HepG2 (cell line): ENCODE measurements around the gene SPECC1L. TPM values are rescaled to one million over a fixed set of nuclear protein-coding genes. Genes with fewer than 3 reads are reported as not detected.
A peak's percentile ranks its signal among the peaks of the same experiment; 100 is the strongest.

Experiments used
- ATAC-seq: fragments of 200-7000 bp; cut with Tn5 transposase; 3 replicates; pipeline ENCODE4 v1.9.1; 2020; ENCODE audit warnings: mild to moderate bottlenecking, moderate library complexity
- BruUV-seq: library from RNA; stranded (reverse); fragments of 400-500 nt; replicated peaks from 2 replicates; lab custom pipeline; 2021; lab: Mats Ljungman, UMichigan
- CTCF ChIA-PET: fragments of 300-600 bp; formaldehyde crosslinking; extraction: SDS; loops from one replicate; lab custom pipeline; 2021; ENCODE audit warnings: low total read pairs, inconsistent platforms, low intra/inter-chr PET ratio; lab: Yijun Ruan, JAX
- POLR2A ChIA-PET: fragments of 350-600 bp; sonication (Branson Sonifier 250); formaldehyde crosslinking; loops from one replicate; lab custom pipeline; 2020; ENCODE audit warnings: antibody characterized with exemption, inconsistent platforms; lab: Yijun Ruan, JAX
- DNase-seq: peaks from one replicate; pipeline ENCODE4 v3.0.0-alpha.2; 2015; ENCODE audit warnings: low spot score
- FAIRE-seq: peaks from 3 replicates; lab custom pipeline; 2011; peaks lifted over from hg19 to GRCh38; lab: Jason Lieb, UNC
- H2AFZ ChIP-seq: one replicate; pipeline ENCODE4 v1.6.1; 2011; ENCODE audit warnings: low read length, inconsistent platforms
- H3K27ac ChIP-seq: fragments of 300-600 bp; 3 replicates; pipeline ENCODE4 v1.8.0; 2011; ENCODE audit warnings: mixed run types, mild to moderate bottlenecking, mixed read lengths, low read length, inconsistent platforms; ENCODE audit not compliant: insufficient read depth; ENCODE audit errors: extremely low read length
- H3K27me3 ChIP-seq, 2 experiments: fragments of 200-600 bp in 1 of 2; 2 replicates in 1 of 2; 3 replicates in 1 of 2; pipeline versions ENCODE4 v1.6.0 to v1.8.0; 2011; ENCODE audit warnings: low read length in 2 of 2, mild to moderate bottlenecking in 2 of 2, moderate library complexity in 2 of 2, inconsistent platforms in 1 of 2; ENCODE audit not compliant: insufficient read depth in 2 of 2, control insufficient read depth in 1 of 2
- H3K36me3 ChIP-seq, 2 experiments: fragments of 200-600 bp in 1 of 2; replicated peaks in 1 of 2; 2 replicates in 1 of 2; 3 replicates in 1 of 2; pipeline versions ENCODE4 v1.5.1 to v1.8.0; 2011; ENCODE audit warnings: low read length in 2 of 2, inconsistent platforms in 1 of 2; ENCODE audit not compliant: insufficient read depth in 2 of 2, control insufficient read depth in 1 of 2
- H3K4me1 ChIP-seq: 2 replicates; pipeline ENCODE4 v1.5.1; 2012; ENCODE audit warnings: low read length, inconsistent platforms; ENCODE audit not compliant: insufficient read depth
- H3K4me2 ChIP-seq: 2 replicates; pipeline ENCODE4 v1.6.0; 2011; ENCODE audit warnings: low read depth, low read length, inconsistent platforms
- H3K4me3 ChIP-seq, 3 experiments: fragments of 200-600 bp in 1 of 3; sonication (generic), shearing (Covaris generic) in 1 of 3; replicated peaks in 1 of 3; 2 replicates each; pipeline ENCODE4 v1.5.1; 2011 to 2016; ENCODE audit warnings: low read length in 3 of 3, inconsistent platforms in 2 of 3, low read depth in 2 of 3, mild to moderate bottlenecking in 2 of 3, control low read depth in 1 of 3, mixed read lengths in 1 of 3; ENCODE audit not compliant: insufficient read depth in 1 of 3
- H3K79me2 ChIP-seq: one replicate; pipeline ENCODE4 v1.6.1; 2011; ENCODE audit warnings: low read length, inconsistent platforms; ENCODE audit not compliant: insufficient read depth
- H3K9ac ChIP-seq: 2 replicates; pipeline ENCODE4 v1.6.0; 2011; ENCODE audit warnings: mild to moderate bottlenecking, low read depth, low read length, inconsistent platforms; ENCODE audit not compliant: insufficient read depth
- H3K9me3 ChIP-seq: 2 replicates; pipeline ENCODE4 v1.5.1; 2012; ENCODE audit warnings: mild to moderate bottlenecking, low read length
- H4K20me1 ChIP-seq: 2 replicates; pipeline ENCODE4 v1.6.0; 2011; ENCODE audit warnings: inconsistent platforms, mild to moderate bottlenecking, low read length, moderate library complexity; ENCODE audit not compliant: insufficient read depth
- CEBPZ ChIP-seq: IDR thresholded peaks from 2 replicates; pipeline ENCODE4 v1.6.1; 2012; ENCODE audit warnings: low read length, improper control_type of control experiment
- ZKSCAN1 ChIP-seq: fragments of 150-350 bp; IDR thresholded peaks from 2 replicates; pipeline ENCODE4 v1.6.1; 2014; ENCODE audit warnings: low read length
- WGBS: methylation state at CpG from one replicate; pipeline ENCODE4 v1.1.6; 2017; ENCODE audit warnings: low lambda C conversion rate; 5-methylcytosine and 5-hydroxymethylcytosine counted together
- in situ Hi-C: cut with HindIII; loops from 2 replicates; pipeline ENCODE4 v1.10.0; 2017; ENCODE audit warnings: low pct_unique_long_range_greater_than_20kb; ENCODE audit not compliant: extremely low pct_ligation_motif_present
- intact Hi-C: fragments of 100-400 bp; cut with micrococcal nuclease; formaldehyde crosslinking; loops from one replicate; pipeline ENCODE4 v1.10.0; 2022; ENCODE audit not compliant: unreplicated experiment
- polyA plus RNA-seq, 8 experiments: library from polyadenylated mRNA; depleted of rRNA in 3 of 8; stranded (reverse) in 7 of 8; unstranded in 1 of 8; fragments of >200 nt; fragmentation: Illumina TruSeq in 4 of 8; extraction: Trizol in 4 of 8; gene quantifications; 2 replicates each; pipeline versions ENCODE4 v1.2.1 to v1.2.3, GENCODE V29; 2011 to 2016; ENCODE audit warnings: low read depth in 4 of 8, missing spikeins in 1 of 8, mixed read lengths in 1 of 8; ENCODE audit not compliant: insufficient read depth in 1 of 8
- total RNA-seq, 5 experiments: library from RNA; depleted of rRNA; stranded (reverse); fragments of >200 nt; fragmentation: Illumina TruSeq; extraction: Trizol; gene quantifications; 2 replicates each; pipeline ENCODE4 v1.2.3, GENCODE V29; 2016; ENCODE audit warnings: low read depth in 1 of 5

The SPECC1L gene
- total and polyA plus RNA-seq, 2 of the 13 experiments (the other 11 are each of a cell fraction or from before 2014, with no cell fraction given): 14.1 to 30.3 TPM

DNA sequence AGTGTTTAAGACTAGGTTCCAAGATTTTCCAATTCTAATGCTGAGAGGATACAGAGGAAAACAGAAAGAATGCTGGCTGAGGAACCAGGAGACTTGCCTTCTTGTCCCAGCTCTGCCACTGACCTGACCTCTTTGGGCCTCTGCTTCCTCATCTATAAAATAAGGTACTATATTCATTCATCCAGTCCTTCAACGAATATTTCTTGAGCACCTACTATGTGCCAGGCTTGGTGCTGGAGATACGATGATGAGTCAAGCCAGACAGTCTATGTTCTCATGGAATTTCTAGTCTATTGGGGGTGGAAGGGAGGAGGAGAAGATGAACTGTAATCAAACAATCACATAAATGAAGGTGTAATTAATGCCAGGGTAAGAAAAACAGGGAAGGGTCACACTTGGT lies 196.7 kb downstream of the SPECC1L start:
- no TSS peak for BruUV-seq
- no peaks in the 10 kb centered on the region for H3K36me3 ChIP-seq
- no peaks in the 10 kb centered on the region for H3K27me3 ChIP-seq
- no peak for TF ChIP-seq CEBPZ
- peak; percentile 43; the same call in 1 of the 2 replicates for TF ChIP-seq ZKSCAN1
- no peak overlapping the region for H2AFZ ChIP-seq
- in situ Hi-C loops (no loop called here), intact Hi-C loops (loop anchor here (1.0 kb wide), 1 partner anchor 30 kb away; no protein-coding TSS in a partner anchor)
- ATAC-seq (no peak), FAIRE-seq (no peak), DNase-seq (no peak)
- no peak overlapping the region for H3K4me2 ChIP-seq
- H3K9me3 ChIP-seq: no peaks in the 10 kb centered on the region
- H3K4me1 ChIP-seq: peaks cover 20% of the 10 kb centered on the region
- no peaks in the 10 kb centered on the region for H3K79me2 ChIP-seq
- ChIA-PET CTCF (no interaction called here), POLR2A (no interaction called here)
- H3K9ac ChIP-seq: no peak overlapping the region
- WGBS: 60% methylated on average over 2 of the region's 2 CpGs
- no peak overlapping the region for H3K27ac ChIP-seq
- no peak overlapping the region for H3K4me3 ChIP-seq
- no peaks in the 10 kb centered on the region for H4K20me1 ChIP-seq

Other genes with a start within 250 kb of the SPECC1L start
- gene SUSD2, start 89.3 kb upstream of the SPECC1L start, total RNA-seq (2016; rRNA removed; fragmentation: Illumina TruSeq; extraction: Trizol): 0.94 and 2.1 TPM in 2 replicates
- gene SUSD2, start 89.3 kb upstream of the SPECC1L start, polyA plus RNA-seq (2011; rRNA removed): 11.0 and 12.7 TPM in 2 replicates
- 0.35 and 0.69 TPM in 2 replicates for gene GGT5, start 25.7 kb upstream of the SPECC1L start, total RNA-seq (2016; rRNA removed; fragmentation: Illumina TruSeq; extraction: Trizol)
- gene GGT5, start 25.7 kb upstream of the SPECC1L start, polyA plus RNA-seq (2011; rRNA removed): 2.1 and 3.1 TPM in 2 replicates
- gene ADORA2A, start 156.8 kb downstream of the SPECC1L start, total RNA-seq (2016; rRNA removed; fragmentation: Illumina TruSeq; extraction: Trizol): 3.3 and 4.0 TPM in 2 replicates
- 5.0 and 7.3 TPM in 2 replicates for gene ADORA2A, start 156.8 kb downstream of the SPECC1L start, polyA plus RNA-seq (2011; rRNA removed)
- 0.60 and 1.2 TPM in 2 replicates for gene UPB1, start 224.5 kb downstream of the SPECC1L start, total RNA-seq (2016; rRNA removed; fragmentation: Illumina TruSeq; extraction: Trizol)
- 0.38 and 0.59 TPM in 2 replicates for gene UPB1, start 224.5 kb downstream of the SPECC1L start, polyA plus RNA-seq (2011; rRNA removed)